Activated CD4-positive, alpha-beta T cell treated with anti-CD3 and anti-CD28 coated beads, Interleukin-2, amount 50 U/mL, for 4 hours (primary cell): Measurements from ENCODE around the gene CAPN14.
"Not testable (repeated sequence)": the region's sequence is repeated elsewhere in the genome, so short reads cannot be mapped to it uniquely, and the experiment has no call there.

Source experiments
- DNase-seq, 2 experiments: peaks; one replicate each; pipeline ENCODE4 v3.0.0-alpha.2; 2020

CAPN14 gene

DNA sequence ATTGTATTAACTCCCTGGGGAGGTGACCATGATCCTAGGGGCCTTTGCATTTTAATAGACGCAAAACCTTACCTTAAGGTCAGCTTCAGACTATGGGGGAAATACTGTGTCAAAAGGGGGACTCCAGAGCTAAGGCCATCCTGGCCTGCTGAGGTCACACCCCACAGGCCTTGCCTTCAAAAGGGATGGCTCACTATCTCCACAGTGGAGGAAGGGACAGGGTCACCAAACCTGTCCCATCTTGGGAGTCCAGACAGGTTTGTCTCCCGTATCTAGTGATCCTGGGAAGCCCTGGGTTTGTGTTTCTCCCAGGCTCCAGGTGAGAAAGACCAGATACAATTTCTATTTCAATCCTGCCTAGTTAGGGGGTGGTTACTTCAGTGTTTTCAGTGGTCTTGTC is 24.9 kb downstream of the CAPN14 start:
- no peak for DNase-seq

DNA sequence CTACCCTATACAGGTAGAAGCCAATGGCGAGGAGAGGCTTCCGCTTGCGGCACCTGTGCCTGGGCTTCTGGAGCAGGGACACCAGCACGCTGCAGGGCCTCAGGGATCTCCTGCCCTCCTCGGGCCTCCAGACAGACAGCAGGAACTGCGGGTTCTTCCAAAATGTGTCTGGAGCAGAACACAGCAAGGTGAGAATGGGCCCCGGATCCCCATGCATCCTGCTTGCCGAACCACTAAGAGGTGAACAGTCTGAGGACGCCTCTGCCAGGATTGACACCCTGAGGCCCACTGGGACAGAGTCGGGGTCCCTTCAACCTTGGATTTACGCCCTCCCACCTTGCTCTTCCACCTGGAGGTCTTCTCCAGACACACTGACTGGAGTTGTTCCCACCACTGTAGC is 25.4 kb downstream of the CAPN14 start:
- DNase-seq = no peak

- DNase-seq = no peak
Measured at GRCh38 chr2:31190188-31190587, 27.1 kb downstream of the CAPN14 start.

DNA sequence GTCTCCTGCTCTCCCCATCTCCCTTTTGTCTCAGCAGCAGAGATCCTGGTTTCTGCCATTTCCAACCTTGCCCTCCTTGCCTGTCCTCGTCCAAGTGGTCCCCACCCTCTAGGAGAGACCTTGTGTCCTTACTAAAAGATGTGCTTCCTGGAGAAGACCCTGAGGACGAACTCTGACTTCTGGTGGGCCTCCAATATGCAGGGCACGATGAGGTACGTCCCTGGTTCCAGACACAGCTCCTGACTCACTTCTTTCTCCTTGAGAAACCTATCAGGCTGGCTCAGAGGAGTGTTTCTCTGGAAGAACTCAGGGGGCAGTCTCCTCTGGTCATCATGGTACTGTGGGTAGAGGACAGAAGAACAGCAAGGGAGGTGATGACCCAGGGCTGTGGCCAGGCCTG is 28.2 kb downstream of the CAPN14 start:
- DNase-seq = no peak

GRCh38 chr2:31188131-31188530 is 29.2 kb downstream of the CAPN14 start:
- DNase-seq = no peak

GRCh38 chr2:31187166-31187565 is 30.1 kb downstream of the CAPN14 start:
- DNase-seq = no peak

- not testable (repeated sequence) for DNase-seq
Measured at GRCh38 chr2:31183973-31184372, 33.3 kb downstream of the CAPN14 start.

DNA sequence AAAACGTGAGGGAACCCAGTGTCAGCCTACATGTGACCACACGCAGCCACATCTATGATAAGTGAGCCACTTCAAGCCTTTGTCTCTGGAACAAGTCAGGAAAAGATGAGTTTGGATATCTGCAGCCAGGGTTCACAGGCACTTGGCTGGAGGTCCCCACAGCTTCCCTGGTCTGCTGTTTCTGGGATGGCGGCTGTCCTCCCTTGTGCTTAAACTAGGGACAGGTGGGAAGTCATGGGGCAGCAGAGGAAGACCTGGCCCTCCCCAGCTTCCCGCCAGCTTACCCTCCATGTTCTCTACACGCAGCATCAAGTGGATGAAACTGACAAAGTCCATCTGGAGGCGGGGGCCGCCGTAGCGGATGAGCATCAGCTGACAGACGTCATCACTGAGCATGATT is 40.6 kb downstream of the CAPN14 start:
- DNase-seq = no peak

DNA sequence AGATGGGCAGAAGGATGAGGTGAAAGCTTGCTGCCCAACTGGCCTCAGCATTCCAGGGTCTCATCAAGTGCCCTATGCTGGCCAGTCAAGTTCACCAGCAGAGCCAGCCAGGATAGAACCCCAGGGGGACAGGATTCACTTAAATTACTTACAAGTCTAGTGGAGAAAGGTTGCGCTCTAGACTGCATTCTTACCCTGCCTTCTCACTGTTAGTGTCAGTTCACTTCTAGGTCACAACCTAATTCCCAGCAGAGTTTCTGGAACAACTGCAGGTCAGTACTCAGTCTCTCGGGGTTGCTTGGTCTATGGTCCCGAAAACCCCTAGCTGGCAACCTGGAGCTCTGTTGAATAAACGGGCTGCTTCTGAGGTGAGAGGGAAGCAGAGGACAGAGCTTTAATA is 46.2 kb downstream of the CAPN14 start:
- DNase-seq = no peak

- peak; percentile 12 to 18 for DNase-seq
Measured at GRCh38 chr2:31170071-31170698, 47.1 kb downstream of the CAPN14 start.

DNA sequence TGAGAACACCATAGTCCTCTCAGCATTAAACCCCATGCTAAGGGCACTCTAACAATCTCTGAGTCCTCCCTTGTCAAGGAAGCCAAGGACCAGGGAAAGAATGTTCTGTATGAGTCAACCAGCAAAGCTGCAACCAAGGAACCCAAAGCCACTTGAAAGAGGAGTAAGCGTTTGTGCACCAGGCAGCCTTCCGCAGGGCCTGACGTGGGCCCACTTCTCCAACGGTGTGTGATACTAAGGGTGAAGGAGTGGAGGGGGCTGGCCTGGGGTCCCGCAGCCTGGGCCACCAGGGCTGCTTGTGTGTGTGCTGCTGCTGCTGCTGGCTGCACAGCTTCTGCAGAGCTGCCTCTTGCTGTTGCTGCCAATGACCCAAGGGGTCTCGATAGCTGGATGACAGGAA is 49.0 kb downstream of the CAPN14 start:
- DNase-seq = no peak

GRCh38 chr2:31166925-31167324 is 50.4 kb downstream of the CAPN14 start:
- no peak for DNase-seq

DNA sequence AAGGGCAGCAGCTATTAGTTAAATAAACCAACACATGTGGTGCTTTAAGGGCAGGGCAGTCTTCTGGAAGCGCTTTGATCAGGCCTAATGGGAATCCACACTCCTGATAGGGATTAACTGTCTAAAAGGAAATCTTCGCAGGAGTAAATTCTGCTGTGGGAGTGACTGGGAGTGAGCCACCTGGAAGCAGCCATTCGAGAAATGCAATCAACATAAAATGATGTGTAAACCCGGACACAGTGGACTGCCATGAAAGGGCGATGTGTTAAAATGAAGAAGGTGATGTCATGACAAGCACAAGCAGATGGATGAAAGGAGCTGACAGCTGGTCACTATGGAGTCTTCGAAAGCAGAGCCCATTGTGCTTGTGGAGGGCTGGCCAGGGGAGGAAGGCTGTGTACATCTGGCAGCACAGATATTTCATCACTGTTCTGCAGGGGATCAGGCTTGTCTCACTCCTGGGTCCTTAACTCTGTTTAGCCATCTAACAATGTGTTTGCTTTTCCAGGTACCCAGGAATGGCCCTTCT is 54.2 kb downstream of the CAPN14 start:
- DNase-seq = no peak

- no peak for DNase-seq
Measured at GRCh38 chr2:31161637-31162036, 55.7 kb downstream of the CAPN14 start.

DNA sequence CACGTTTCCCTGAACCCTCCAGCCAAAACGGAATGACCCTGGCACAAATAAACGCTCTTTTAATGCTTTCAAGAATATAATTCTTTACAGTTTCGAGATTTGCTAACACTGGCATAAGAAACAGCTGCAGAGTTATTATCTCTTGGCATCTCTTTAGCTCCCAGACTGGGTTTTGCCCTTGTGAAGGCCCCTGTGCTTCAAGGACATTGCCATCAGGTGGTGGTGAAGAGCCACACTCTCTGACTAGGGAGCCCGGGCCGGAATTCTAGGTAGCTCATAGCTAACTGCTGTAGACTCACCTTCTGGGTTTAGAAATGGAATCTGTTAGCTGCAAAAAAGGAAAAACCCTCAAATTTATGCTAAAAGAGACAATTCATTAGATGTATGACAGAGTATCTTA is 65.8 kb downstream of the CAPN14 start:
- no peak for DNase-seq

DNA sequence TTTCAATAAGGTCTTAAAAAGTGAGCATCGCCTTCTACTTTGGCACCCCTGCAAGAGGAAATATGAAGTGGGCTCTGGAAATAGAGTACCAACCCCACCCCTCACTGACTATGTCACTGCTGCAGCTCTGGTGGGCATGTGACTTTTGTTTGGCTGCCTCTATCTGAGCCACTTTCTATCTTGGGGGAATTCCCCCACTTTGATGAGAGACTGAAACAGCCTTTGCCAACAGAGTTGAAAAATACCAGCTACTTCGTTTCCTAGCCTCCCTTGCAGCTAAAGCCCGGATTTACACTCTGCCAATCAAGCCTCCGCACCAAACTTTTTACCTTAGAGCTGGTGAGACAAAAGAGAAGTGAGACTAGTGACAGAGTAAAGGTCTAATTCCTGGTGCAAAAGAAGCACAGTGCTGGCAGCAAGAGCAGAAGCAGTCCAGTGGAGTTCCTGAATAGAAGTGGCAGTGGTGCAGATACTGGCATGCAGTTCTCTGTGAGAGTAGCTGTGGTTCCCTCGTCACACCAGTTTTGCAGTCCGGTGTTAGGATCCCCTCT is 67.1 kb downstream of the CAPN14 start:
- DNase-seq = no peak

DNA sequence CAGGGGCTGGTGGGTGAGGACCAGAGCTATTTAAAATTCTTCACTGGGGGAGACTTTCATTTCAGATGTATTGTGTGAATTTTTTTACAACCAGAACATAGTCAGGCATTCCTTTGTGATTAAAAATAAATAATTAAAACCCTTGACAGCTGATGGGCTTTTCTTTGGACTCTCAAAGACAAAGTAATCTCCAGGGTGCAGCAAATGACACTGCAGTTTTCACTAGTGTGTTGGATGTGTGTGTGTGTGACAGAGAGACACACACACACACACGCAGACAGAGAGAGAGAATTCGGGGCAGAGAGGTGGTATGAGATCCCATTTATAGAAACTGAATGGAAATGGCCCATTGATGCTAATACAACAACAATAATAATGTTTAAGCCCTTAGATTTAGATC is 68.8 kb downstream of the CAPN14 start:
- no peak for DNase-seq

DNA sequence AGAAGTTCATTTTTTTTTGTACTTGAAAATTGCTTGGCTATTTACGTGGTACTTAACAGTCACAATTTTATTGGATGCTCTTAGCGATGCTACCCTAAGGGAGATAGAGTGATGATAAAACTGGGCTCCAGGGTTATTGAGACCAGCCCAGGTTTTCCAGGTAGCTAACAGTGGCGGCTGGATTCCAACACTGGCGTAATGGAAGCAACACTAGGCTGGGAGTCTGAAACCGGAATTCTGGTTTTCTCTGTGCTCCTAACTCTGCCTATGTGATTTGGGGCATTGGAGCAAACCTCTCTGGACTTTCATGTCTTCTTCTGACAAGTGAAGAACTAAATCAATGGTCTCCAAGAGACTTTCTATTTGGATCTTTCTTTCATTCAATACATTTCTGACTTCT is 69.7 kb downstream of the CAPN14 start:
- no peak for DNase-seq

DNA sequence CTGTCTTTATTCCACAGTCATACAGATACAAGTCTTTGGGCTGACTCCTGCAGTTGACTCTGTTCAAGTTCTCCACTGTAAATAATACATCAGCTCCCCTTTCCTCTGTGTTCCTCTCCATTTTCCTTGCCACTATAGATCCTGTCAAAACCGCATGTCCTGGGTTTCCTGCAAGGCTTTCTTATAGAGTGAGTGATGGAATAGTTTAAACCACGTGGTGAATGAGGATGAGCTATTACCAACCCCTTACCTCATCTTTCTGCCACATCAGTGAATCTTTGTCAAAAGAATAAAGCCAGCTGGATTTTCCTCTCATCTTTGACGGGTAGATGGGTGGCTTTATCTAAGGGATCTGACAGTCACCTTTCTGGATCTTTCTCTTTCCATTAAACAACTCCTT is 75.2 kb downstream of the CAPN14 start:
- no peak for DNase-seq

GRCh38 chr2:31141443-31142085 is 75.8 kb downstream of the CAPN14 start:
- no peak for DNase-seq

- DNase-seq = no peak
Measured at GRCh38 chr2:31140151-31140550, 77.2 kb downstream of the CAPN14 start.

GRCh38 chr2:31139671-31140070 is 77.6 kb downstream of the CAPN14 start:
- no peak for DNase-seq

DNA sequence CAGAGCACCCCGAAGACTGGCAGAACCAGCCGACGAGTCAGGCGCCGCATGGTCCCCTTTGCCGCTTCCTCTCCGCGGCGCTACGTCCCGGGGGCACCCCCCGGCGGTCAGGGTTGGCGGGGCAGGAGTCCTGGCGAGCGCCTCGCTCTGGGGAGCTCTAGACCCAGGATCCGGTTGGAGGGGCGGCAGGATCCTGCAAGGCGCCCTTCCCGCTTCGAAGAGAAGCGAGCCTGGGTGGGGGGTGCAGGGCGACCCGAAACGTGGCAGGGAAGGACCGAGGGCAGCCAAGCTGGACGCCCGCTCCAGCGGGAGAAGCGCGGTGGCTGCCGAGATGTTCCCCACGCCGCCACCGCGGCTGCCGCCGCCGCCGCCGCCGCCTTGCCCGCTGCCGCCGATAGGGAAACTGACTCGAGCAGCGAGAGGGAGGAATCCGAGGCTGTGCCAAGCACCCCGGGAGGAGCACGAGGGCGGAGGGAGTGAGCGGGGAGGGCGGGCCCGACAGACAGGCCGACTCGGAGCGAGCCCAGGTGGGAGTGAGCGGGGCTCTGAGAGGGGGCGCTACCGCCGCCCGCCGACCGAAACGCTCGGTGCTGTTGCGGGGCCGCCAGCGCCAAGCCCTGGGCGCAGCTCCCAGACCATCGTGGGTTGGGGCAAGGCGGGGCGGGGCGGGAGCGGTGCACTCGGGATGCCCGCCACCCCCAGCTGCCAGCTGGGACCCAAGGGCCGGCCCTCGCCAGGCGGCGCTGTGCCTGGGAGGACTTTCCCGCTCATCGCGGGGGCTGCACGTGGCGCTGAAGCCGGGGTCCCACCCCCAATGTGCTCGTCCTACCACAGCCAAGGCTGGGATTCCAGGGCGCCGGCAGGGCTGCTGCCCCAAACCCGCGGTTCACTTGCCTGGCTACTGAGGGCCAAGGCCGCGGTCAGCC is 79.0 kb downstream of the CAPN14 start, which contains the start of gene GALNT14:
Gene GALNT14 (minus strand): TSS at position 404 of the 926 bp plus-strand sequence. CDS start 354 bp downstream, at position 50.
- DNase-seq = no peak
